ENCODE measurements around the gene MARVELD1. TPM values are rescaled to one million over a fixed set of nuclear protein-coding genes. Genes with fewer than 3 reads are reported as not detected.

Gene MARVELD1
- total and polyA plus RNA-seq, 2 of the 4 experiments (the other 2 are of a cell fraction): 12.0 to 68.1 TPM

- intact Hi-C loops (cut with micrococcal nuclease) (no loop called here), in situ Hi-C loops (cut with MboI; ENCODE audit: low sequenced_read_pairs) (no loop called here), dilution Hi-C loops (cut with HindIII; ENCODE audit: low sequenced_read_pairs, unreplicated experiment) (no loop called here)
- Histone ChIP-seq H2BK20ac (ENCODE audit: low read depth, low read length) (no peak overlapping the region), H3K79me1 (ENCODE audit: low read depth in 1 of 2, low read length in 2 of 2) (peaks cover 14 to 16% of the 10 kb centered on the region in 2 experiments; a peak in 2 of 4 replicates), H3K14ac (replicated peaks; ENCODE audit: low read depth, low read length) (no peak overlapping the region), H3K27ac (ENCODE audit: insufficient read depth, low read length) (no peak overlapping the region), H2AFZ (replicated peaks; ENCODE audit: low read length, poor library complexity) (no peak overlapping the region), H2BK120ac (ENCODE audit: low read depth, low read length) (no peak overlapping the region), H3K4me2 (ENCODE audit: low read depth, low read length) (no peak overlapping the region), H4K8ac (ENCODE audit: low read depth in 2 of 2, low read length in 2 of 2) (no peak overlapping the region), H3K4me3 (ENCODE audit: insufficient read depth, low read depth, low read length) (no peak overlapping the region), H3K9ac (ENCODE audit: low read depth, low read length) (no peak overlapping the region), H4K5ac (ENCODE audit: low read depth, low read length) (no peak overlapping the region), H2AK5ac (ENCODE audit: low read depth, low read length) (no peak overlapping the region), H4K20me1 (ENCODE audit: insufficient read depth, low read length) (no peaks in the 10 kb centered on the region; the same call in 1 of the 2 replicates), H4K91ac (ENCODE audit: insufficient read depth, low read depth, low read length) (no peak overlapping the region), H2BK5ac (ENCODE audit: low read depth, low read length, poor library complexity, severe bottlenecking) (no peak overlapping the region), H3K18ac (ENCODE audit: low read depth, low read length) (no peak overlapping the region), H3K36me3 (ENCODE audit: control insufficient read depth, insufficient read depth, low read length) (peaks cover 82% of the 10 kb centered on the region), H3K27me3 (ENCODE audit: control insufficient read depth, insufficient read depth, low read length) (no peaks in the 10 kb centered on the region), H2AK9ac (replicated peaks; ENCODE audit: low read depth, low read length, poor library complexity) (no peak overlapping the region), H3K4me1 (ENCODE audit: control insufficient read depth, insufficient read depth, low read length) (no peaks in the 10 kb centered on the region), H3K9me1 (ENCODE audit: insufficient read depth, low read length) (no peaks in the 10 kb centered on the region; the same call in 1 of the 2 replicates), H3K9me3 (ENCODE audit: control insufficient read depth, insufficient read depth, low read length) (no peaks in the 10 kb centered on the region), H2BK15ac (ENCODE audit: low read depth, low read length) (no peak overlapping the region), H3K56ac (ENCODE audit: extremely low read depth, insufficient read depth, low read length) (no peak overlapping the region), H3K4ac (ENCODE audit: low read depth, low read length) (no peak overlapping the region), H3K23ac (ENCODE audit: low read depth, low read length) (no peak overlapping the region)
- ATAC-seq (ENCODE audit: low read depth) (no peak), DNase-seq (no peak)
- no peak for TF ChIP-seq NFE2L2 (IDR thresholded peaks at IDR 0.05; ENCODE audit: low read depth, low read length)
- no peak for TF ChIP-seq POLR2A (IDR thresholded peaks at IDR 0.05; ENCODE audit: low read depth, low read length)
- no peak for TF ChIP-seq MAFK (IDR thresholded peaks at IDR 0.05; ENCODE audit: low read depth, low read length)
- no peak for TF ChIP-seq USF2 (IDR thresholded peaks at IDR 0.05; ENCODE audit: low read depth, low read length)
- no peak for TF ChIP-seq MXI1 (IDR thresholded peaks at IDR 0.05; ENCODE audit: borderline replicate concordance, low read depth, low read length)
- no peak for TF ChIP-seq ELK1 (IDR thresholded peaks at IDR 0.05; ENCODE audit: borderline replicate concordance, low read depth, low read length)
- TF ChIP-seq RAD21 (IDR thresholded peaks at IDR 0.05; ENCODE audit: low read length): no peak
- no peak for TF ChIP-seq BHLHE40 (IDR thresholded peaks at IDR 0.05; ENCODE audit: low read depth, low read length)
- TF ChIP-seq RCOR1 (IDR thresholded peaks at IDR 0.05; ENCODE audit: insufficient replicate concordance, low read length): no peak
- no peak for TF ChIP-seq CEBPB (IDR thresholded peaks at IDR 0.05; ENCODE audit: low read depth, low read length)
- TF ChIP-seq SMC3 (IDR thresholded peaks at IDR 0.05; ENCODE audit: low read depth, low read length): no peak
- no peak for TF ChIP-seq CHD1 (IDR thresholded peaks at IDR 0.05; ENCODE audit: low read depth, low read length)
- no peak for TF ChIP-seq FOS (IDR thresholded peaks at IDR 0.05; ENCODE audit: low read depth, low read length)
- BruUV-seq (replicated peaks): no TSS peak
- CTCF ChIA-PET: no interaction called here
- WGBS, 2 experiments (ENCODE audit: extremely low coverage in 2 of 2, insufficient read length in 1 of 2): 78% methylated on average over 3 of the region's 18 CpGs; no CpG with 5 or more reads in 1 of the 2 experiments
- POLR2A ChIA-PET (ENCODE audit: unreplicated experiment): no interaction called here
Measured at GRCh38 chr10:97752956-97753355, 39.4 kb downstream of the MARVELD1 start.

Measured in IMR-90 (cell line).